Effector memory CD8-positive, alpha-beta T cell (primary cell): ENCODE measurements around the gene ARID1A.
A peak's percentile ranks its signal among the peaks of the same experiment; 100 is the strongest.

Experiments
- ATAC-seq: fragments of 150-1000 bp; cut with Tn5 transposase; replicated peaks from 2 replicates; pipeline ENCODE4 v1.10.0; 2021; ENCODE audit warnings: mild to moderate bottlenecking, moderate library complexity
- DNase-seq, 3 experiments: peaks; one replicate each; pipeline ENCODE4 v3.0.0; 2021
- H3K27ac Mint-ChIP-seq, 2 donors: one replicate each; pipeline ENCODE4 v1.8.0; 2022; ENCODE audit warnings: mild to moderate bottlenecking in 2 of 2, mixed read lengths in 2 of 2, moderate library complexity in 2 of 2
- H3K27me3 Mint-ChIP-seq, 2 donors: one replicate each; pipeline ENCODE4 v1.8.0; 2022; ENCODE audit warnings: mixed read lengths in 2 of 2
- H3K36me3 Mint-ChIP-seq: one replicate; pipeline ENCODE4 v1.8.0; 2022; ENCODE audit warnings: mild to moderate bottlenecking, moderate library complexity, mixed read lengths; ENCODE audit not compliant: insufficient read depth
- H3K4me1 Mint-ChIP-seq, 2 donors: one replicate each; pipeline ENCODE4 v1.8.0; 2022; ENCODE audit warnings: low read depth in 2 of 2, mixed read lengths in 2 of 2
- H3K4me3 Mint-ChIP-seq, 2 donors: one replicate each; pipeline ENCODE4 v1.8.0; 2022; ENCODE audit warnings: mild to moderate bottlenecking in 2 of 2, mixed read lengths in 2 of 2, moderate library complexity in 2 of 2
- H3K9me3 Mint-ChIP-seq, 2 donors: one replicate each; pipeline ENCODE4 v1.8.0; 2022; ENCODE audit warnings: mixed read lengths in 2 of 2

ARID1A gene

DNA sequence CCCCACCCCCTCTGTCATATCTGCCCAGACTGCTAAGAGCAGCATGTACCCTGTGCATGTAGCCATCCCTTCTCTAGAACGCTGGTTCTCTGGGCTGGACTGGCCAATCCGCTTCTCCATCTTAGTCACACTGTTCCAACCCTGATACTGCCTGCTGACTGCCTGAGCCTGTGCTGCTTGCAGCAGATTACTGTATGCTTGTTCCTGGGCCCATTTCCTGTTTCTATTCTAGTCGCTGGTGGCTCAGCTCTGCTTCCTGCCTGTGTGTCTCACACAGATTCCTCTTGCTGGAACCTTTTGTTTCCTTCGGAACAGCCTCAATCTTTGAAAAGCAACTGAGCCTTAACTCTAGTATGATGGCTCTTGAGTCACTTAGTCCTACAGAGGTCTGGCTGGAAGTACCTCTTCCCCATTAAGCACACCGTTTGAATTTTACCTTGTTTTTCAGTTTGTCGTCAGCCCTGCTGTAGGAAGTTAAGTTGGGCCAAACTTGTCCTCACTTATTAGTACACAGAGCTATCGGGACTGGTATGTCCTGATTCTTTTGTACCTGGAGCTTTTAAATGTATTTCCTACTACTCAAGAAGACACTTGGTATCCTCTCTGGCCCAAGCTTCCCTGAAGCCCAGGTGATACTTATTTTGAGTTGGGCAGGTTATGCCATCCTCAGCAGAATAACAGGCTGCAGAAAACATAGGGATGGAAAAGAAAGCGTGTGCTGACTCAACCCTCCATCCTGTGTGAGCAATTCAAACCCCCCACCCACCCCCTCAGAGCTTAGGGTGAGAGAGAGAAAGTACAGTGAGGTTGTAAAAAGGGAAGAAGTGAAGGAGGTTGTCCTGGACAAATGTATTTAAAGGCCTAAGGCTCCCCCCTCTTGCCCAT, 48.5 kb downstream of the ARID1A start:
- DNase-seq: peak; percentile 71 to 75 (median 72)
- peak; percentile 96 for ATAC-seq
- Mint-ChIP-seq H3K27ac (peak overlapping the region; percentile 77 to 91), H3K4me1 (peaks cover 49 to 67% of the 10 kb centered on the region in 2 donors), H3K9me3 (no peaks in the 10 kb centered on the region), H3K4me3 (peak overlapping the region; percentile 67), H3K27me3 (no peaks in the 10 kb centered on the region), H3K36me3 (peaks cover 24% of the 10 kb centered on the region)

GRCh38 chr1:26745191-26745590, 49.4 kb downstream of the ARID1A start:
- DNase-seq (no peak), ATAC-seq (no peak)
- Mint-ChIP-seq H3K27ac (peak overlapping the region; percentile 77 to 91), H3K4me1 (peaks cover 48 to 68% of the 10 kb centered on the region in 2 donors), H3K36me3 (peaks cover 24% of the 10 kb centered on the region), H3K27me3 (no peaks in the 10 kb centered on the region), H3K4me3 (peak overlapping the region in 1 of 2 donors; percentile 67), H3K9me3 (no peaks in the 10 kb centered on the region)

DNA sequence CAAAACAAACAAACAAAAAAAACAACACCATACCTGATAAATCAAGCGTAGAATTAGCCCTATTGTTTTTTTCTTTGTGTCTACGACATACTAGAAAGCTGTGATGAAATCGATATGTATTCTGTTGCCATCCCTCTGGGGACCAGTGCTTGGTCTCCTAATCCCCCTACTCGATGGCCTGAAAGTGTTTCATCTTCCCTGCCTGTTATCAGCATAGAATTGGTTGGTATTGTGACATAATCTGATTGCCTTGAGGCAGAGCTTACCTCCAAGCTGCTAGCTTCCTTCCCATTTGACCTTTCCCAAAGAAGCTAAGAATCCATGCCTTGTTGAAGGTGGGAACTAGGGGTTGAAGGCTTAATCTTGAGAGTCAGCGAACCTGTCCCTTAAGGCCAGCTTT, 51.2 kb downstream of the ARID1A start:
- ATAC-seq (no peak), DNase-seq (no peak)
- Mint-ChIP-seq H3K36me3 (peaks cover 25% of the 10 kb centered on the region), H3K27me3 (no peaks in the 10 kb centered on the region), H3K4me1 (peaks cover 46 to 68% of the 10 kb centered on the region in 2 donors), H3K4me3 (no peak overlapping the region), H3K27ac (peak overlapping the region; percentile 51 to 78), H3K9me3 (no peaks in the 10 kb centered on the region)

DNA sequence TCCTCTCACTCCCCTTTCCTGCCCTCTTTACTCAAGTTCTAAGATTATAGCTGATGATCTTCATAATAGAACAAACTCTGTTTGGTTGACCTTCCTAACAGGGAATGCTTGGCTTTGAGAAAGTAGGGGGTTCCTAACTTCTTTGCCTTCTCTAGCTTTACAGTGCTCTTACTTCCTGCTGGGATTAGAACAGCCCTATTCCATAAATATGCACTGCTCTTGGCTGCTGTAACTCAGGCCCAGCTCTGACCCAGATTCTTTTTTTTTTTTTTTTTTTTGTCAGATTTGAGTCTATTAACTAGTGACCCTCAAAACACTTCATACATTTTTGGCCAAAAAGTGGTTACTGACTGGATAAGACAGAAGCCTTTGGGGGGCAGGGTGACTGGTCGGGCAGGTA, 52.5 kb downstream of the ARID1A start:
- DNase-seq: no peak
- Mint-ChIP-seq H3K36me3 (peaks cover 30% of the 10 kb centered on the region), H3K4me3 (peak overlapping the region in 1 of 2 donors; percentile 31), H3K27ac (peak overlapping the region; percentile 36 to 78), H3K27me3 (no peaks in the 10 kb centered on the region), H3K9me3 (no peaks in the 10 kb centered on the region), H3K4me1 (peaks cover 43 to 68% of the 10 kb centered on the region in 2 donors)
- ATAC-seq: no peak

DNA sequence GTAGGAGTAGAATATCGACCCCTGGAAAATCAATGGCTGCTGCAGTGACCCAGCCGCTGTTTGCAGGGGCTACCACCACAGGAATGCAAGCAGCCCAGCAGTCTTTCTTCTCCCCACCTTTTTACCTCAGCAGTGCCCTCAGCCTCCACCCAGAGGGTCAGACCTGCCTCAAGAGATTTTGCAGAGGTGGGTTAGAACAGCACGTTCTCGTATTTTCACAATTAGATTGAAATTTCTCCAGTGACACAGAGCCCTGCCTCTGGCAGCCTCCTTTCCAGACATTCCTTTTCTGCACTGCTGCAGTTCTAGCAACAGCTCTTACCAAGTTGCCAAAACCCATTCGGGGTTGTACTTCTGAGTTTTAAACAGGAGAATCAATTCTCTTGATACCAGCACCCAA, 53.6 kb downstream of the ARID1A start:
- Mint-ChIP-seq H3K27ac (peak overlapping the region; percentile 36 to 88), H3K4me1 (peaks cover 35 to 64% of the 10 kb centered on the region in 2 donors), H3K9me3 (no peaks in the 10 kb centered on the region), H3K36me3 (peaks cover 40% of the 10 kb centered on the region), H3K4me3 (no peak overlapping the region), H3K27me3 (no peaks in the 10 kb centered on the region)
- ATAC-seq: no peak
- no peak for DNase-seq

- peaks cover 40% of the 10 kb centered on the region for H3K36me3 Mint-ChIP-seq
- peaks cover 35 to 60% of the 10 kb centered on the region in 2 donors for H3K4me1 Mint-ChIP-seq
Measured at GRCh38 chr1:26750428-26750827, 54.6 kb downstream of the ARID1A start.

GRCh38 chr1:26752519-26752918, 56.7 kb downstream of the ARID1A start:
- Mint-ChIP-seq H3K4me3 (no peak overlapping the region), H3K27me3 (no peaks in the 10 kb centered on the region), H3K27ac (peak overlapping the region; percentile 5 to 88), H3K4me1 (peaks cover 30 to 58% of the 10 kb centered on the region in 2 donors), H3K36me3 (peaks cover 49% of the 10 kb centered on the region), H3K9me3 (no peaks in the 10 kb centered on the region)
- no peak for ATAC-seq
- DNase-seq: no peak

More at GRCh38 chr1:26750428-26750827, 54.6 kb downstream of the ARID1A start:
- no peak for ATAC-seq
- H3K27ac Mint-ChIP-seq: peak overlapping the region; percentile 75 to 88
- no peaks in the 10 kb centered on the region for H3K27me3 Mint-ChIP-seq
- peak overlapping the region in 1 of 2 donors; percentile 15 for H3K4me3 Mint-ChIP-seq
- DNase-seq: no peak
- H3K9me3 Mint-ChIP-seq: no peaks in the 10 kb centered on the region

DNA sequence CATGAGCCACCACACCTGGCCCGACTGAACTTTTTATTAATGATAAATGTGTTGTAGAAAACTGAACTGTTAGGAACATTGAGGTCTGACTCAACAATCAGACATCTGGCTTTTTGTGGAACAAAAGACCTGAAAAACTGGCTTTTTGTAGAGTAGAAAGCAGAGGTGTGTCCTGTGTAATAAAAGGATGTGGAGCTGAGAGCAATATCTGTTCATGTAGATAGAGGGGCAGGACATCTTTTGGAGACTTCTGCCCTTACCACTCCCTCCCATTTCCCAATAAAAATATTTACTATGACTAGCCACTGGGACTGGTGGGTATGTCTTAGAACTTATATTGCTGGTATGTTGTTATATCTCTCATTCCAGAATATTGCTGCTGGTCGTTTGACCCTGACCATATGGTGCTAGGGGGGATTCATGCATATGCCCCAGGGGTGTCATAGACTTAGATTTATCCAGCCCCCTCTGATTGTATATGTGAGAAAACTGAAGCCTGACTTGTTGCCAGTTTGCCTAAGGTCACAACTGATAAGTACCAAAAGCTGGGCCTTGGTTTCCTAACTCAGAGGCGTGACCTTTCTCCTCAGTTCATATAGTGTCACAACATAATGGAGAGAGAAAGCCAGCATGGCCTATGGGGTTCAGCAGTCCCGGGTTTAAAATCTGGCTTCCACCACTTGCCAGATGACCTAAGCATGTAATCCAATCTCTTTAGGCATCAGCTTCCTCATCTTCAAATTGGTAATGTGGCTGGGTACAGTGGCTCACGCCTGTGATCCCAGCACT, 58.5 kb downstream of the ARID1A start:
- no peak for ATAC-seq
- Mint-ChIP-seq H3K4me3 (no peak overlapping the region), H3K9me3 (no peaks in the 10 kb centered on the region), H3K36me3 (peaks cover 53% of the 10 kb centered on the region), H3K27ac (peak overlapping the region; percentile 38 to 53), H3K4me1 (peaks cover 33 to 55% of the 10 kb centered on the region in 2 donors), H3K27me3 (no peaks in the 10 kb centered on the region)
- no peak for DNase-seq

DNA sequence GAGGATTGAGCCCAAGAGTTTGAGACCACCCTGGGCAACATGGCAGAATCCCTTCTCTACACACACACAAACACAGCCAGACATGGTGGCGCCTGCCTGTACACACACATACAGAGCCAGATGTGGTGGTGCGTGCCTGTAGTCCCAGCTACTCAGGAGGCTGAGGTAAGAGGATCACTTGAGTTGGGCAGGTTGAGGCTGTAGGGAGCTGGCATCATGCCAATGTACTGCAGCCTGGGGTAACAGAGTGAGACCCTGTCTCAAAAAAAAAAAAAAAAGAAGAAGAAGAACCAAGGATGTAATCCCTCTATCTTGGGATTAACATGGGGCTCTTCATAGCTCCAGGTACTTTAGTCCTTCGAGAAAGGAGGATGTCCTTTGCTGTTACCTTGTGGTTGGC, 62.5 kb downstream of the ARID1A start:
- H3K4me1 Mint-ChIP-seq: peaks cover 18 to 22% of the 10 kb centered on the region in 2 donors
- no peaks in the 10 kb centered on the region for H3K27me3 Mint-ChIP-seq
- no peaks in the 10 kb centered on the region for H3K9me3 Mint-ChIP-seq
- no peak overlapping the region for H3K4me3 Mint-ChIP-seq
- ATAC-seq (no peak), DNase-seq (no peak)
- peak overlapping the region in 1 of 2 donors; percentile 52 for H3K27ac Mint-ChIP-seq
- peaks cover 77% of the 10 kb centered on the region for H3K36me3 Mint-ChIP-seq

- no peak overlapping the region for H3K4me3 Mint-ChIP-seq
- DNase-seq (no peak), ATAC-seq (no peak)
- H3K36me3 Mint-ChIP-seq: peaks cover 76% of the 10 kb centered on the region
- no peaks in the 10 kb centered on the region for H3K9me3 Mint-ChIP-seq
- peak overlapping the region; percentile 23 to 54 for H3K27ac Mint-ChIP-seq
- peaks cover 17 to 23% of the 10 kb centered on the region in 2 donors for H3K4me1 Mint-ChIP-seq
- no peaks in the 10 kb centered on the region for H3K27me3 Mint-ChIP-seq
Measured at GRCh38 chr1:26759531-26759930, 63.7 kb downstream of the ARID1A start.

GRCh38 chr1:26761217-26761616, 65.4 kb downstream of the ARID1A start:
- ATAC-seq (no peak), DNase-seq (no peak)
- Mint-ChIP-seq H3K9me3 (no peaks in the 10 kb centered on the region), H3K27ac (peak overlapping the region in 1 of 2 donors; percentile 59), H3K27me3 (no peaks in the 10 kb centered on the region), H3K4me1 (peaks cover 15 to 21% of the 10 kb centered on the region in 2 donors), H3K36me3 (peaks cover 89% of the 10 kb centered on the region), H3K4me3 (no peak overlapping the region)

DNA sequence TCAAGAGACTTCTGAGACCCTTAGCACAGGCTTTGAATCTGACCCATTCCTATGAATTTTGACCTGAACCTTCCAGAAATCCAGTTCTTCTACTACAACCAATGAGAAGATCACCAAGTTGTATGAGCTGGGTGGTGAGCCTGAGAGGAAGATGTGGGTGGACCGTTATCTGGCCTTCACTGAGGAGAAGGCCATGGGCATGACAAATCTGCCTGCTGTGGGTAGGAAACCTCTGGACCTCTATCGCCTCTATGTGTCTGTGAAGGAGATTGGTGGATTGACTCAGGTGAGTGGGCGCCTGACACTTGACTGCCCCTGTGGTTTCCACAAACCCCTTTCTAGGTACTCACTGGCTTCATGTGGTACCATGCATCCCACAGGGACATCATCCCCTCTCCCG, 71.9 kb downstream of the ARID1A start:
- H3K27me3 Mint-ChIP-seq: no peaks in the 10 kb centered on the region
- H3K27ac Mint-ChIP-seq: peak overlapping the region; percentile 74 to 83
- peaks cover 8 to 23% of the 10 kb centered on the region in 2 donors for H3K4me1 Mint-ChIP-seq
- H3K36me3 Mint-ChIP-seq: peaks cover 92% of the 10 kb centered on the region
- no peak for ATAC-seq
- no peaks in the 10 kb centered on the region for H3K9me3 Mint-ChIP-seq
- no peak overlapping the region for H3K4me3 Mint-ChIP-seq
- no peak for DNase-seq

DNA sequence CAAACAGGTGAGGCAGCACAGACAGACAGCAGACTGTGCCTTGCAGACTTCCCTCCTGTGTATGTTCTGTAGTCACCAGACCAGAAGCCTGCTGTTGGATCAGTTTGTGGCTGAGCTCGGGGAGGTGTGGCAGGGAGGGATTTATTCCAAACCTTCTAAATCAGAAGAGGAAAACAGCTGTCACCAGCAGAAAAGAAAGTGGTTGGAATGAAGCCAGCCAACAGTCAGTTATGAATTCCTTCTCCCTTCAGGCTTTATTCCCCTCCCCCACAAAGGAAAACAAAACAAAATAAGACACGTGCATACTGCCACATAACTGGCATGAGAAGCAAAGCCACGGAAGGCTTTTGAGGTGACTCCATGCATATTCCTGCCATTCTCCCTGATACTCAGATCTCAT, 72.9 kb downstream of the ARID1A start:
- H3K4me3 Mint-ChIP-seq: no peak overlapping the region
- ATAC-seq (no peak), DNase-seq (no peak)
- no peaks in the 10 kb centered on the region for H3K27me3 Mint-ChIP-seq
- H3K9me3 Mint-ChIP-seq: no peaks in the 10 kb centered on the region
- H3K4me1 Mint-ChIP-seq: peaks cover 8 to 23% of the 10 kb centered on the region in 2 donors
- peaks cover 92% of the 10 kb centered on the region for H3K36me3 Mint-ChIP-seq
- H3K27ac Mint-ChIP-seq: peak overlapping the region; percentile 16 to 83
